Measurements from ENCODE around the gene MED8. TPM values are rescaled to one million over a fixed set of nuclear protein-coding genes. Genes with fewer than 3 reads are reported as not detected.

Gene MED8
- total and polyA plus RNA-seq, 12 donors, result 17.3 to 79.1 (median 32.3) TPM

GRCh38 chr1:43438006-43438405 is 48.4 kb upstream of the MED8 start:
- no peaks in the 10 kb centered on the region for H3K27me3 ChIP-seq
- peaks cover 0 to 64% of the 10 kb centered on the region in 2 donors for H3K36me3 ChIP-seq (replicated peaks in 1 of 2)
- no peak for TF ChIP-seq POLR2A (IDR thresholded peaks at IDR 0.05)
- TF ChIP-seq CTCF (IDR thresholded peaks at IDR 0.05), result no peak
- H3K4me1 ChIP-seq (replicated peaks in 1 of 2), result no peaks in the 10 kb centered on the region
- no peak overlapping the region for H3K4me3 ChIP-seq
- H3K9me3 ChIP-seq (replicated peaks in 1 of 3), result no peaks in the 10 kb centered on the region
- DNase-seq, result peak in 4 of 7 donors; percentile 8 to 35 (median 13)
- WGBS, 4 donors, result 96 to 100% (median 96%) methylated on average over 1 to 3 of the region's 3 CpGs
- H3K27ac ChIP-seq, result no peak overlapping the region
- intact Hi-C loops (cut with DNase I), result no loop called here

- intact Hi-C loops (cut with DNase I), result no loop called here
- TF ChIP-seq CTCF (IDR thresholded peaks at IDR 0.05), result no peak
- no peak for TF ChIP-seq POLR2A (IDR thresholded peaks at IDR 0.05)
- no peak overlapping the region for H3K27ac ChIP-seq
- H3K9me3 ChIP-seq (replicated peaks in 1 of 3), result no peaks in the 10 kb centered on the region
- DNase-seq, result peak in 4 of 7 donors; percentile 9 to 48 (median 16)
- H3K4me3 ChIP-seq, result no peak overlapping the region
- H3K4me1 ChIP-seq (replicated peaks in 1 of 2), result no peaks in the 10 kb centered on the region
- WGBS, 4 donors, result 91 to 93% (median 93%) methylated on average over 18 to 20 of the region's 20 CpGs
- H3K36me3 ChIP-seq (replicated peaks in 1 of 2), result peaks cover 0 to 64% of the 10 kb centered on the region in 2 donors
- no peaks in the 10 kb centered on the region for H3K27me3 ChIP-seq
These were observed 47.7 kb upstream of the MED8 start for GRCh38 chr1:43437031-43437973.

GRCh38 chr1:43436371-43436770 is 46.8 kb upstream of the MED8 start:
- intact Hi-C loops (cut with DNase I), result no loop called here
- Histone ChIP-seq H3K4me3 (no peak overlapping the region), H3K9me3 (replicated peaks in 1 of 3) (no peaks in the 10 kb centered on the region), H3K36me3 (replicated peaks in 1 of 2) (peaks cover 0 to 68% of the 10 kb centered on the region in 2 donors), H3K27me3 (no peaks in the 10 kb centered on the region), H3K27ac (peak overlapping the region in 1 of 5 donors; percentile 64), H3K4me1 (replicated peaks in 1 of 2) (no peaks in the 10 kb centered on the region)
- TF ChIP-seq CTCF (IDR thresholded peaks at IDR 0.05), result no peak
- no peak for TF ChIP-seq POLR2A (IDR thresholded peaks at IDR 0.05)
- 80 to 89% (median 85%) methylated on average over 3 of the region's 3 CpGs for WGBS, 4 donors
- DNase-seq, result peak in 2 of 7 donors; percentile 3 to 13
